OCI-LY1 (cell line): ENCODE results near the gene NUP214.

Experiments
- EZH2 ChIP-seq: fragments of 200-600 bp; sonication (generic), shearing (Covaris generic); IDR thresholded peaks from 2 replicates; pipeline ENCODE4 v1.8.0; 2017; ENCODE audit warnings: borderline replicate concordance, mixed run types, mild to moderate bottlenecking, antibody characterized with exemption, low read length, moderate library complexity, mixed read lengths
- TF ChIP-seq, protein P1 (sequence below): fragments of 200-600 bp; sonication (generic), shearing (Covaris generic); IDR thresholded peaks from 2 replicates; pipeline ENCODE4 v1.5.1; 2017; ENCODE audit warnings: mild to moderate bottlenecking, antibody characterized with exemption, low read length, moderate library complexity, mixed read lengths

GRCh38 chr9:131082774-131083512, 42.4 kb upstream of the NUP214 start:
- TF ChIP-seq, protein P1, sequence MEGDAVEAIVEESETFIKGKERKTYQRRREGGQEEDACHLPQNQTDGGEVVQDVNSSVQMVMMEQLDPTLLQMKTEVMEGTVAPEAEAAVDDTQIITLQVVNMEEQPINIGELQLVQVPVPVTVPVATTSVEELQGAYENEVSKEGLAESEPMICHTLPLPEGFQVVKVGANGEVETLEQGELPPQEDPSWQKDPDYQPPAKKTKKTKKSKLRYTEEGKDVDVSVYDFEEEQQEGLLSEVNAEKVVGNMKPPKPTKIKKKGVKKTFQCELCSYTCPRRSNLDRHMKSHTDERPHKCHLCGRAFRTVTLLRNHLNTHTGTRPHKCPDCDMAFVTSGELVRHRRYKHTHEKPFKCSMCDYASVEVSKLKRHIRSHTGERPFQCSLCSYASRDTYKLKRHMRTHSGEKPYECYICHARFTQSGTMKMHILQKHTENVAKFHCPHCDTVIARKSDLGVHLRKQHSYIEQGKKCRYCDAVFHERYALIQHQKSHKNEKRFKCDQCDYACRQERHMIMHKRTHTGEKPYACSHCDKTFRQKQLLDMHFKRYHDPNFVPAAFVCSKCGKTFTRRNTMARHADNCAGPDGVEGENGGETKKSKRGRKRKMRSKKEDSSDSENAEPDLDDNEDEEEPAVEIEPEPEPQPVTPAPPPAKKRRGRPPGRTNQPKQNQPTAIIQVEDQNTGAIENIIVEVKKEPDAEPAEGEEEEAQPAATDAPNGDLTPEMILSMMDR, result no peak
- no peak for TF ChIP-seq EZH2
